ENCODE measurements around the gene TOX3. TPM values are rescaled to one million over a fixed set of nuclear protein-coding genes. Genes with fewer than 3 reads are reported as not detected.
A peak's percentile ranks its signal among the peaks of the same experiment; 100 is the strongest.

TOX3 gene
- total and polyA plus RNA-seq, 2 of the 13 experiments (the other 11 are each of a cell fraction or from before 2014, with no cell fraction given): 14.5 to 98.6 TPM

- TF ChIP-seq, protein P1, sequence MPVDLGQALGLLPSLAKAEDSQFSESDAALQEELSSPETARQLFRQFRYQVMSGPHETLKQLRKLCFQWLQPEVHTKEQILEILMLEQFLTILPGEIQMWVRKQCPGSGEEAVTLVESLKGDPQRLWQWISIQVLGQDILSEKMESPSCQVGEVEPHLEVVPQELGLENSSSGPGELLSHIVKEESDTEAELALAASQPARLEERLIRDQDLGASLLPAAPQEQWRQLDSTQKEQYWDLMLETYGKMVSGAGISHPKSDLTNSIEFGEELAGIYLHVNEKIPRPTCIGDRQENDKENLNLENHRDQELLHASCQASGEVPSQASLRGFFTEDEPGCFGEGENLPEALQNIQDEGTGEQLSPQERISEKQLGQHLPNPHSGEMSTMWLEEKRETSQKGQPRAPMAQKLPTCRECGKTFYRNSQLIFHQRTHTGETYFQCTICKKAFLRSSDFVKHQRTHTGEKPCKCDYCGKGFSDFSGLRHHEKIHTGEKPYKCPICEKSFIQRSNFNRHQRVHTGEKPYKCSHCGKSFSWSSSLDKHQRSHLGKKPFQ (CRISPR knock-in tag; IDR thresholded peaks at IDR 0.05; ENCODE audit: insufficient replicate concordance): no peak
- peak; percentile 26 for TF ChIP-seq ZEB1 (IDR thresholded peaks at IDR 0.05; ENCODE audit: insufficient replicate concordance, low read depth)
- no peak for TF ChIP-seq MED13 (CRISPR knock-in tag; IDR thresholded peaks at IDR 0.05)
- TF ChIP-seq GABPB1 (CRISPR knock-in tag; IDR thresholded peaks at IDR 0.05): peak; percentile 73
- TF ChIP-seq, protein P2, sequence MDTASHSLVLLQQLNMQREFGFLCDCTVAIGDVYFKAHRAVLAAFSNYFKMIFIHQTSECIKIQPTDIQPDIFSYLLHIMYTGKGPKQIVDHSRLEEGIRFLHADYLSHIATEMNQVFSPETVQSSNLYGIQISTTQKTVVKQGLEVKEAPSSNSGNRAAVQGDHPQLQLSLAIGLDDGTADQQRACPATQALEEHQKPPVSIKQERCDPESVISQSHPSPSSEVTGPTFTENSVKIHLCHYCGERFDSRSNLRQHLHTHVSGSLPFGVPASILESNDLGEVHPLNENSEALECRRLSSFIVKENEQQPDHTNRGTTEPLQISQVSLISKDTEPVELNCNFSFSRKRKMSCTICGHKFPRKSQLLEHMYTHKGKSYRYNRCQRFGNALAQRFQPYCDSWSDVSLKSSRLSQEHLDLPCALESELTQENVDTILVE (CRISPR knock-in tag; IDR thresholded peaks at IDR 0.05): peak; percentile 92
- TF ChIP-seq, protein P3, sequence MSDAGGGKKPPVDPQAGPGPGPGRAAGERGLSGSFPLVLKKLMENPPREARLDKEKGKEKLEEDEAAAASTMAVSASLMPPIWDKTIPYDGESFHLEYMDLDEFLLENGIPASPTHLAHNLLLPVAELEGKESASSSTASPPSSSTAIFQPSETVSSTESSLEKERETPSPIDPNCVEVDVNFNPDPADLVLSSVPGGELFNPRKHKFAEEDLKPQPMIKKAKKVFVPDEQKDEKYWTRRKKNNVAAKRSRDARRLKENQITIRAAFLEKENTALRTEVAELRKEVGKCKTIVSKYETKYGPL (CRISPR knock-in tag; IDR thresholded peaks at IDR 0.05): no peak
- TF ChIP-seq ZSCAN21 (CRISPR knock-in tag; IDR thresholded peaks at IDR 0.05; ENCODE audit: borderline replicate concordance): no peak
- no peak for TF ChIP-seq ZNF615 (CRISPR knock-in tag; IDR thresholded peaks at IDR 0.05; ENCODE audit: borderline replicate concordance)
- TF ChIP-seq, protein P4, sequence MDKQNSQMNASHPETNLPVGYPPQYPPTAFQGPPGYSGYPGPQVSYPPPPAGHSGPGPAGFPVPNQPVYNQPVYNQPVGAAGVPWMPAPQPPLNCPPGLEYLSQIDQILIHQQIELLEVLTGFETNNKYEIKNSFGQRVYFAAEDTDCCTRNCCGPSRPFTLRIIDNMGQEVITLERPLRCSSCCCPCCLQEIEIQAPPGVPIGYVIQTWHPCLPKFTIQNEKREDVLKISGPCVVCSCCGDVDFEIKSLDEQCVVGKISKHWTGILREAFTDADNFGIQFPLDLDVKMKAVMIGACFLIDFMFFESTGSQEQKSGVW (CRISPR knock-in tag; IDR thresholded peaks at IDR 0.05; ENCODE audit: borderline replicate concordance): no peak
- TF ChIP-seq, protein P5, sequence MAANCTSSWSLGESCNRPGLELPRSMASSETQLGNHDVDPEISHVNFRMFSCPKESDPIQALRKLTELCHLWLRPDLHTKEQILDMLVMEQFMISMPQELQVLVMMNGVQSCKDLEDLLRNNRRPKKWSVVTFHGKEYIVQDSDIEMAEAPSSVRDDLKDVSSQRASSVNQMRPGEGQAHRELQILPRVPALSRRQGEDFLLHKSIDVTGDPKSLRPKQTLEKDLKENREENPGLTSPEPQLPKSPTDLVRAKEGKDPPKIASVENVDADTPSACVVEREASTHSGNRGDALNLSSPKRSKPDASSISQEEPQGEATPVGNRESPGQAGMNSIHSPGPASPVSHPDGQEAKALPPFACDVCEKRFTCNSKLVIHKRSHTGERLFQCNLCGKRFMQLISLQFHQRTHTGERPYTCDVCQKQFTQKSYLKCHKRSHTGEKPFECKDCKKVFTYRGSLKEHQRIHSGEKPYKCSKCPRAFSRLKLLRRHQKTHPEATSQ (CRISPR knock-in tag; IDR thresholded peaks at IDR 0.05; ENCODE audit: borderline replicate concordance): no peak; the same call in 1 of the 2 replicates
- TF ChIP-seq NCOA5 (CRISPR knock-in tag; IDR thresholded peaks at IDR 0.05): no peak
- TF ChIP-seq PHF21A (CRISPR knock-in tag; IDR thresholded peaks at IDR 0.05): peak; percentile 95
- TF ChIP-seq CBFB (CRISPR knock-in tag; IDR thresholded peaks at IDR 0.05): peak; percentile 82
- no peak; the same call in 1 of the 2 replicates for TF ChIP-seq AHR (CRISPR knock-in tag; IDR thresholded peaks at IDR 0.05)
- peak; percentile 81; the same call in 1 of the 2 replicates for TF ChIP-seq TFAP4 (IDR thresholded peaks at IDR 0.05; ENCODE audit: borderline replicate concordance, low read depth)
- no peak for TF ChIP-seq CENPX (CRISPR knock-in tag; IDR thresholded peaks at IDR 0.05)
- no peak for TF ChIP-seq TBP (CRISPR knock-in tag; IDR thresholded peaks at IDR 0.05)
- no peak for TF ChIP-seq NCOA1 (CRISPR knock-in tag; IDR thresholded peaks at IDR 0.05)
- no peak for TF ChIP-seq MXD3 (CRISPR knock-in tag; IDR thresholded peaks at IDR 0.05)
- peak in 1 of 2 experiments; percentile 91; a peak in 2 of 4 replicates for TF ChIP-seq ATF4 (CRISPR knock-in tag; IDR thresholded peaks at IDR 0.05)
- TF ChIP-seq NPAS2 (CRISPR knock-in tag; IDR thresholded peaks at IDR 0.05; ENCODE audit: borderline replicate concordance): no peak
- peak; percentile 87 for TF ChIP-seq TRIM24 (CRISPR knock-in tag; IDR thresholded peaks at IDR 0.05)
- TF ChIP-seq RFX5 (IDR thresholded peaks at IDR 0.05; ENCODE audit: low read depth, low read length): no peak
Observed at GRCh38 chr16:52398491-52398960, 148.4 kb downstream of the TOX3 start (continued).
